ENCODE results near the gene BANP. TPM values are rescaled to one million over a fixed set of nuclear protein-coding genes. Genes with fewer than 3 reads are reported as not detected.
A peak's percentile ranks its signal among the peaks of the same experiment; 100 is the strongest.
"Not testable (repeated sequence)": the region's sequence is repeated elsewhere in the genome, so short reads cannot be mapped to it uniquely, and the experiment has no call there.

BANP gene
- total RNA-seq, 1 donor from 2014 or later, result 36.4 TPM

DNA sequence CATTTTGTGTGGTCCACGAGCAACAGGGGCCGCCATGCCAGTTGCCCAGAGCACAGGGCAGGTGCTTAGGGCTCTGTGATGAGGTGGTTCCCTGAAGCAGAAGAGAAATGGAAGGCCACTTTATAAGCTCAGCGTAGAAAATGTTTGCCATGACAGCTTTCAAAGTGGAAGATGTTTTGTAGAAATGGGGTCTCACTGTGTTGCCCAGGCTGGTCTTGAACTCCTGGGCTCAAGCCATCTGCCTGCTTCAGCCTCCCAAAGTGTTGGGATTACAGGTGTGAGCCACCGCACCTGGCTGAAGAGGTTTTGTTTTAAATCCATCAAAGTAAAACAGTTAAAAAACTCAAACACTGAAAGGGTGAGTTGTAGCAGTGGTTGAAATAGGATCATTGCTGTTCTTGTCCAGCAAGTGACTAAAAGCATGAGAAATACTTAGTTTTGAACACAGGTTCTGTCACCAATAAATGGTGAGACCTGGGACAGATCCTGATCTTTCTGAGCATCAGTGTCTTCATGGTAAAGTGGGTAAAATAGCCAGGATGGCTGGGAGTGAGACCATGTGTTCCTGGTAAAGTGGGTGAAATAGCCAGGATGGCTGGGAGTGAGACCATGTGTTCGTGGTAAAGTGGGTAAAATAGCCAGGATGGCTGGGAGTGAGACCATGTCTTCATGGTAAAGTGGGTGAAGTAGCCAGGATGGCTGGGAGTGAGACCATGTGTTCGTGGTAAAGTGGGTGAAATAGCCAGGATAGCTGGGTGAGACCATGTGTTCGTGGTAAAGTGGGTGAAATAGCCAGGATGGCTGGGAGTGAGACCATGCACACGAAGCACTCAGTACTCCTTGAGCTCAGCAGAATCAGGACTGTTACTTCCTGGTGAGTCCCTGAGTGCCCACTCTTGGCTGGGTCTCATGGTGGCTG is 46.0 kb downstream of the BANP start:
- no peak for DNase-seq

DNA sequence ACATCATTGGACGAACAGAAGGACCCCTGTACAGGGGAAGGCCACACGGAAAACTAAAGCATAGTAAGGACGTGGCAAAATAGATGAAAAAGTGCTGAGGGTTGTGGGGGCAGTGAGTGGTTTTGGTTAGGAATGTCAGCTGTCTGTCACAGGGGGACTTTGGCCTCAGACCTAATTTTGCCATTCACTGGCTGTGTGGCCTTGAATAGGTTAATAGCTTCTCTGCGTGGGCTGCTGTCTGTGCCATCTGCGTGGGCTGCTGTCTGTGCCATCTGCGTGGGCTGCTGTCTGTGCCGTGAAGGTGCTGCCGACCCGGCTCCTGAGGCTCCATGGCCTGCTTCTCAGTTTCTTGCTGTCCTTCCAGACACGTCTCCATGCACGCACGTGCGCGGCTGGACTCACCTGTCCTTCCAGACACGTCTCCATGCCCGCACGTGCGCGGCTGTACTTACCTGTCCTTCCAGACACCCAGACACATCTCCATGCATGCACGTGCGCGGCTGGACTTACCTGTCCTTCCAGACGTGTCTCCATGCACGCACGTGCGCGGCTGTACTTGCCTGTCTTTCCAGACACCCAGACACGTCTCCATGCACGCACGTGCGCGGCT is 47.1 kb downstream of the BANP start:
- not testable (repeated sequence) for DNase-seq

DNA sequence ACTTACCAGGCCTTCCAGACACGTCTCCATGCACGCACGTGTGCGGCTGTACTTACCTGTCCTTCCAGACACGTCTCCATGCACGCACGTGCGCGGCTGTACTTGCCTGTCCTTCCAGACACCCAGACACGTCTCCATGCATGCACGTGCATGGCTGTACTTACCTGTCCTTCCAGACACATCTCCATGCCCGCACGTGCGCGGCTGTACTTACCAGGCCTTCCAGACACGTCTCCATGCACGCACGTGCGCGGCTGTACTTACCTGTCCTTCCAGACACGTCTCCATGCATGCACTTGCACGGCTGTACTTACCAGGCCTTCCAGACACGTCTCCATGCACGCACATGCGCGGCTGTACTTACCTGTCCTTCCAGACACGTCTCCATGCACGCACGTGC is 47.8 kb downstream of the BANP start:
- not testable (repeated sequence) for DNase-seq

DNA sequence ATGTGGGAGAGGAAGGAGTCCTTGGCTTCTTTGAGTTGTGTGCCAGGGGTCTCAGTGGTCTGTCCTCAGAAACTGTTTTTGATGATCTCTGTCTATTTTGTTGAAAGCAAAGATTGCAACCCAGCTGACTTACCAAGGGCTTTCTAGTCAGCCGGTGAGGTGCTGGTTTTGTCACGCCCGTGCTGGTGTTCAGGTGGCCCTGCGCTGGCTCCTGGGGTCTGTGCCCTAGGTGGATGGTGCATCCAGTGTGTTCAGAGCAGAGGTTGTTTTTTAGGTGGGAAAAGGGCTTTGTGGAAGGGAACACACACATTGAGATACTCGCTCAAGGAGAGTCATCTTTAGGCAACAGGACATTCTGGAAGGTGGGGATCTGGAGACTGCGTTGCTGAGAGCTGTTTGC is 51.0 kb downstream of the BANP start:
- no peak for DNase-seq

DNA sequence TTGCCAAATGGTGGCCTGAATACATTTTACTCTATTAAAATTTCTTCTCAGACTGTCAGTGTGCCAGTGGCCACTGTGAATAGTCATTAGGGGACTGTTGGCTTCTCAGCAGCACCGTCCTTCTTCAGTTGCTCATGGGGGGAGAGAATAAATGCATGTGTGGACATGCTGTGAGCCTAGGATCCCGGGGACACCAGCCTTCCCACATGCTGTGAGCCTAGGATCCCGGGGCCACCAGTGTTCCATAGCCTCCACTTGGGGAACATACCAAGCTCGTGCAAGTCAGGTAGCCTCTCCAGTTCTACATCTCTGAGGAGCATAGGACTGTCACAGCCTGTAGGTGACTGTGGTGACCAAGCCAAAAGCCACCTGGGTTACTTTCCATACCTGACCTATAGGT is 51.5 kb downstream of the BANP start:
- no peak for DNase-seq

DNA sequence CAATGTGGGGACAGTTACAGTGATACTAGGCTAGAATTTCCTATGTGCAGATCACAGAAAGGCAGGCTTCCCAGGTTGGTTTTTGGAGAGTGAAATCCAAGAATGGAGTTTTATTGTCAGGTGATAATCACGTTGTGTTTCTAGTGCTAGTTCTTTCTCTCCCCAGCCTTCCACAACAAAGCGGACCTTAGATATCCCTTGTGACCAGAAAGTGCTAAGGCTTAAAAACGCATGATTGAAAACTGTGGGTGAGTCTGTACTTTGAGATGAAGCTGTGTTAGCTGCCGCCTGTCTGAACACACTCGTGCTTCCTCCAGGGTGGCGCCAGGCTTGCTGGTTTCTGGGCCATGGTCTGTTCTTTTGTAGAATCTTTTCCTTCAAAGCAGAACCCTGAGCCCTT is 52.1 kb downstream of the BANP start:
- DNase-seq, result no peak

DNA sequence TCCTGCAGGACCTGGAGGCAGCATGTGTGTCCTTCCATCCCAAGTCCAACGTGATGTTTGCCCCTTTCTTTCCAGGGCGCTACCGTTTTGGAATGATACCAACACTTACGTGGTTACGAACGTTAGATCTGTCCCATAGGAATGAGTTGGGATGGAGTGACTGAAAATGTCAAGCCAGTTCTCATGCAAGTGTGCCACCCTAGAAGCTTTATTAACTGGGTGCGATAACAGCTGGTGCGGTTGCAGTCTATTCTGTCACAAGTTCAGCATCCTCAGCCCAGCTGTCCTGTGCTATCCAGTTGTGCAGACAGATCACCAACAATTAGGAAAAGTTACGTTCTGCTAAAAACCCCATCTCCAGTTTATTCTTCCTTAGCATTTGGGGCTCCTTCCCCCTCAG is 52.5 kb downstream of the BANP start:
- DNase-seq, result no peak

DNA sequence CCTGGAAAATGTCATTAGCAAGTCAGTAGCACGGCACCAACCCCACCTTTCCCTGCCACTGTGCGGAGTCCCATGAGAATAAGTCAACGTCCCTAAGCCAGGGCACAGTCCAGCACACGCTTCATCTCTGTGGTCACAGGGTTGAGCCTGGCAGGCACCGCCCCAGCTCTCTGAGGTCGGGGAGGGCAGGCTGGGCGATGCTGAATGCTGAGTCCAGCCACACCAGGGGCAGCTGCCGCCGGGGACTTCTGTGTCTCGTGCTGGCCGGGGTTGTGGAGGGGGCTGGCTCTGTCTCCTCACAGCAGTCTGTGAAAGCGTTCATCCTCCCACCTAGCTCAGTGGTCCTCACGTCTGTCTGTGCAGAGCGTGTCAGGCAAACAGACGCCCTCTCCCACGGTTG is 53.2 kb downstream of the BANP start:
- no peak for DNase-seq

DNA sequence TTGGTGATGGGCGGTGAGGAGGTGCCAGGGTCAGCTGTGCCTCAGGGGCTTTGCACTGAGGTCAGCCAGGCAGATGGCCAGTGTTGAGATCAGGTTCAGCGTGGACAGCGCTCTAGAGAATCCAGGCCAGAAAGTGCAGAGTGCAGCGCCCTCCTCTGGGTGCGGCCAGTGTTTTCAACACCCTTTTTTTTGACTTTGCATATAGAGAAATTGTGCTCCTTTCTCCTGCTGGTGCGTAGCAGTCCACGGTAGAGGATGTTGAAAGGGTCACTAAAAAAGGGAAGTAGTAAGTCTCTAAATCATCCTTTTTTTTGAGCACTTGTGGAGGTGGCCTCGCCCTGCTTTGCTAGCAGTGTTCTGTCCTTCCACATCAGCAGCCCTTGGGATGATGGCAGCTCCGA is 53.9 kb downstream of the BANP start:
- peak; percentile 8 for DNase-seq

DNA sequence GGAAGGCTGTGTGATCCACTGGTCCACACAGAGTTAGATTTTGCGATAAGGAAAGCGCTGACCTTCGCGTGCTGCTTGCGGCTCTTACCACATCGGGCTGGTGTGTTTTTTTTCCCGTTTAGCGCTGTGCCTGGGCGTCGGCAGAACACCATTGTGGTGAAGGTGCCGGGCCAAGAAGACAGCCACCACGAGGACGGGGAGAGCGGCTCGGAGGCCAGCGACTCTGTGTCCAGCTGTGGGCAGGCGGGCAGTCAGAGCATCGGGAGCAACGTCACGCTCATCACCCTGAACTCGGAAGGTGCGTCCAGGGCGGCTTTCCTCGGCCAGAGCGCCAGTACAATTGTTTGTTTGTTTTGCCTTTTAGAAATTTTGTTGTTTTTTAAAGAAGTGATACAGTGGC is 54.7 kb downstream of the BANP start:
- no peak for DNase-seq

DNA sequence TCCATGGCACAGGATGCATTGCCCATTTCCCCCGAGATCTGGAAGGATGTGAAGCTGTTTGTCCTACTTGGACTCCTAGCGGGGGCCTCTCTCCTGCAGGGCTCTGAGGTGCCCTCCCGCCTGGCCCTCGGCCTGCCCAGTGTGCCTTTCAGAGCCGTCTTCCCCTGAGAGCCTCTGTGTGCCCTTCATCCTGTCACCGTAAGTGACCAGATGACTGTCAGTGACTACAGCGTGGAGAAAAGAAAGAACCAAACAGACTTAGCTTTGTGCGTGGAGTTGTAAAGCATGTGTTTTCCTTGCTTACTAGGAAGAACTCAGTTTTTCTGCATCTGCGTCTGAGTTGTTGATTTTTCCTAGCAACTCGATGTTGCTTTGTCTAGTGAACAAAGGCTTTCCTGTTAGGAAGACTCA is 56.1 kb downstream of the BANP start:
- peak; percentile 82 for DNase-seq

DNA sequence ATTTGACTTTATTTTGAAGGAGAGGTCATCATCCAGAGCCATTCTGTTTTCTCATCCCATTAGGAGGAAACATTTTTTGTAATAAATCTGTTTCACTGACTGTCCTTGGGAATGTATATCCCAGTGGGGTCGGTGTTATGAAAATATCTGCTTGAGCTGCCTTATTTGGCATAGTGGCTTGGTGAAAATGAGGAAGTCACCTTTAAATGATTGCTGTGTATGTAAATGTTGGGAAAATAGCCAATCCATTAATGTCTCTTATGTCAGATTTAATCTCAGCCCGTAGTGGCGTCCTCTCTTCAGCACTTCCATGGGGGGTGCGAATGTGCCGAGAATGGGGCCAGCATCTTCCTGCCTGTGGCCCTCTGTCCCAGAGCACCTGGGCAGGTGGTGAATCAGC is 57.6 kb downstream of the BANP start:
- DNase-seq, result no peak

DNA sequence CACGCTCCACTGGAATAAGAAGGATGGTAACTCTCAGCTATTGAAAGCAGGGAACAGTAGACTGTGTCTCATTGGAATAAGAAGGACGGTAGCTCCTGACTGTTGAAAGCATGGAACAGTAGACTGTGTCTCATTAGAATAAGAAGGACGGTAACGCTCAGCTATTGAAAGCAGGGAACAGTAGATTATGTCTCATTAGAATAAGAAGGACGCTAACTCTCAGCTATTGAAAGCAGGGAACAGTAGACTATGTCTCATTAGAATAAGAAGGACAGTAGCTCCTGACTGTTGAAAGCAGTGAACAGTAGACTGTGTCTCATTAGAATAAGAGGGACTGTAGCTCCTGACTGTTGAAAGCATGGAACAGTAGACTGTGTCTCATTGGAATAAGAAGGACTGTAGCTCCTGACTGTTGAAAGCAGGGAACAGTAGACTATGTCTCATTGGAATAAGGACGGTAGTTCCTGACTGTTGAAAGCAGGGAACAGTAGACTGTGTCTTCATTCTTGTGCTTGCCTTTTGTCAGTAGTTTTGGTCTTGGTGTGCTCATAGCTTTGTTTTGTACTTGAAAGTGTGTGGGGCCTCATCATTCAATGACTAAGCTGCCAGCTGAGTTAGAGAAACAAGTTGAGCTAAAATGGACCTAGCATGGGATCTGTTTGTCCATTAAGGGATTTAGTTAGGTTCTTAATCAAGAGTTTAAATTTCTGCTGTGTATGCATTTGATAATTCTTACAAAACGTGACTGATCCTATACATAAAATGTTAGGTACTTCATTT is 58.5 kb downstream of the BANP start:
- no peak for DNase-seq

DNA sequence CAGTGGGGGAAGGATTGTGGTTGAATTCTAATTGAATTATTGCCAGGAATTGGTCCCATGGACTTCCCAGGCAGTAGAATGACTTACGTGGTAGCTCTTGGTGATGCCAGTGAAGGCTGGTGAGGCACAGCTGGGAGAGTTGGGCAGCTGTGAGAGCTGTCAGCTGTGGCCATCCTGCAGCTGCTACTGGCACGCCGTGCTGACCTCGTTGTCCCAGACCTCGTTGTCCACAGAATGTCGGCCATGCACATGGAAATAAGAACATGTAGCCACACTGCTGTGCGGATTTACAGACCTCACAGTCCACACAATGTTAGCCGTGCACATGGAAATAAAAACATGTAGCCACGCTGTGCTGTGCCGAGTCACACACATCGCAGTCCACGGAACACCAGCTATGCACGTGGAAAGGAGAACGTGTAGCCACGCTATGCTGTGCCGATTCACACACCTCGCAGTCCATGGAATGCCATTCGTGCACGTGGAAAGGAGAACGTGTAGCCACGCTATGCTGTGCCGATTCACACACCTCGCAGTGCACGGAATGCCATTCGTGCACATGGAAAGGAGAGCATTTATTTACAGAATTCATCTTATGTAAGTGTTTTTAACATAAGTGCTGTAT is 59.2 kb downstream of the BANP start:
- DNase-seq, result no peak

DNA sequence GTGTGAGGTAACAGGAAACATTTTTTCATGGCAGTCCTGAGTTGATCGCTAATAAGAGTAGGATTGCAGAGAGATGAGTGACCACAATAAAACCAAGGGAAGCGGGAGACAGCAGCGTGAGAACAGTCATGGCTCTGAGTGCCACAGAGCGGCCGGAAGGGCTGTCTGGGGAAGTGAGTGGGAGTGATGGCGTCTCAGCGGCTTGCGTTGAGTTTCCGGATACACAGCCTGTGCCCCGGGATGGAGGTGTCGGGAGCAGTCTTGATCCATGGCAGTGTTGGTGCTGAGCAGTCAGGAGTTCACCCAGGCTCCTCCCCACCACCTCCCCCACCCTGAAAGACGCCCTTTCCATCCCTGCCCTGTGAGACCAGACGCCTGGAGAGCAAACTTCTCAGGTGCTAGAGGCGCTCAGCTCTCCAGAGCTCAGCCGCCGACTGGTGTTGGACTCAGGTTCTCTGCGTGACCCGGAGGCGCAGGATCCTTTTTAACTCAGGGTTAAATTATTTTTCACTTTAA is 59.8 kb downstream of the BANP start:
- DNase-seq, result no peak

DNA sequence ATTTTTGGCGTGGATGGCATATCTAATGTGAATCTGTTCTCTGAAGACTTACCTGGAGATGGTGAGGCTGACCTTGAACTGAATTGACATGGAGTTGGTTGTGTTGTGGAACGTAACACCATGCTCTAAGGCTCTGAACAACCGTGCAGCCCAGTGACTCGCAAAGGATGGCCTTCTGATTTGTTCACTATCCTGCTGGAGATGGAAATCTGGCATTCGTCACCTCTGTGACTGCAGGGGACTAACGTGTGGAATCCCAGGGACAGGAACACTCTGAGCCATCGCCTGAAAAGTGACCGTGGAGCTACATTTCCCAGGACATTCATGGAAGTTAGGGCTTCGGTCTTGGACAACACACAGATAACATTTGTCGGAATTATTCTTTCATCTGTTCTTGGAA is 61.1 kb downstream of the BANP start:
- DNase-seq, result no peak

DNA sequence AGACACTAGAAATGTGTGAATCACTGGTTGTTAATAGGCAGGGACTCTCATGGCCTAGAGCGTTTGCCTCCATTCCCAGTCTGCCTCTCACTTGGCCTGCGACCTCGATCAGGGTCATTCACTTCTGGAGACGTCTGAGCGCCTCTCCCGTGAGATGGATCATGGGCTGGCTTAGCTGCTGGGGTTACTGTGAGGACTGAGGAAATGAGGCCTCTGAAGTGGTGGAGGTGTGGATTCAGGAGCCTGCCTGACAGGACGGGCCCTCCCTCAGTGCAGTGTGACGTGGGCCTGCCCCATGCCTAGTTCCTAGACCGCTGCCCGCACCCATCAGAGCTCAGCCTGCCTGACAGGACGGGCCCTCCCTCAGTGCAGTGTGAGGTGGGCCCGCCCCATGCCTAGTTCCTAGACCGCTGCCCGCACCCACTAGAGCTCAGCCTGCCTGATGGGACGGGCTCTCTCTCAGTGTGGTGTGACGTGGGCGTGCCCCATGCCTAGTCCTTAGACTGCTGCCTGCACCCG is 61.9 kb downstream of the BANP start:
- no peak for DNase-seq

DNA sequence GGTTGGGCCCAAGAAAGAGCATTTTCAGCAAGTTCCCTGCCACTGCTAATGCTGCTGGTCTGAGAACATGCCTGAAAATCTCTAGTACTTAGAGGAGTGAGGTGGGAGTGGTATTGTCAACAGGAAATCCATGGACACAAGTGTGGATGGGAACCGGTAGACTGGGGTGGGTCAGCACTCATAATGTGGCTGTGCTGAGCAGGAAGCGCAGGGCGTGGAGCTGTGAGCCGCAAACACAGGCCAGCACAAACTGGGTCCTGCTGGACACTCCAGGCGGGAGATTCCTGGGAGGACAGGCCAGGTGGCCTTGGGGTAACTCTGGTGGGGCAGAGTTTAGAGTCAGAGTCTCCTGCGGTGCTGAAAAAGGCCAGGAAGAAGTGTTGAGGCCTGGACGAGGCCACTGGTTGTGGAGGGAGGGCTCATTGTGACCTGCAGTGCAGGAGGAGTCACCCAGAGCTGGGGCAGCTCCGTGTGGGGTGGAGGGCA is 62.6 kb downstream of the BANP start:
- no peak for DNase-seq

DNA sequence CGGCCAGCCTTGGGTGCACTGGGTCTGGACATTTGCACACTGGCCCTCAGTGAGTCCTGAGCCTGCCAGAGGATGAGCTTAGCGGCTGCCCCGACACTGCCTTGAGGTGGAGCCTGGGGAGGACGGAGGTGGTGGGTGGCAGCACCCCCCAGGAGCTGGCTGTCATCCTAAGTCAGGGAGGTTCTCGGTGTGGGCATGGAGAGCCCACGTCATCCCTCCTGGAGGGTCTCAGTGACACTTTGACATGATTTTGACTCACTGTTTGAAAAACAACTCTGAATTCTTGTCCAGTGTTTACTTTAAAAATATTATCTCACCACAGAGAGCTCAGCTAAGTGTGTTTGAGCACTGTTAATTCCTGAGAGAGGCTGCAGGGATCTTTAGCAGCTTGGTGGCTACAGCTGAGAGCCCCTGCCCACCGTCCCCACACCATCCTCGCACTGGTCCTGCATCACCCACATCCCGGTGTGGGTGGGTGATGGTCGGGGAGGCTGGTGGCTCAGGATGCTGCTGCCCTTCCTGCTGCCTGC is 63.1 kb downstream of the BANP start:
- DNase-seq, result no peak

DNA sequence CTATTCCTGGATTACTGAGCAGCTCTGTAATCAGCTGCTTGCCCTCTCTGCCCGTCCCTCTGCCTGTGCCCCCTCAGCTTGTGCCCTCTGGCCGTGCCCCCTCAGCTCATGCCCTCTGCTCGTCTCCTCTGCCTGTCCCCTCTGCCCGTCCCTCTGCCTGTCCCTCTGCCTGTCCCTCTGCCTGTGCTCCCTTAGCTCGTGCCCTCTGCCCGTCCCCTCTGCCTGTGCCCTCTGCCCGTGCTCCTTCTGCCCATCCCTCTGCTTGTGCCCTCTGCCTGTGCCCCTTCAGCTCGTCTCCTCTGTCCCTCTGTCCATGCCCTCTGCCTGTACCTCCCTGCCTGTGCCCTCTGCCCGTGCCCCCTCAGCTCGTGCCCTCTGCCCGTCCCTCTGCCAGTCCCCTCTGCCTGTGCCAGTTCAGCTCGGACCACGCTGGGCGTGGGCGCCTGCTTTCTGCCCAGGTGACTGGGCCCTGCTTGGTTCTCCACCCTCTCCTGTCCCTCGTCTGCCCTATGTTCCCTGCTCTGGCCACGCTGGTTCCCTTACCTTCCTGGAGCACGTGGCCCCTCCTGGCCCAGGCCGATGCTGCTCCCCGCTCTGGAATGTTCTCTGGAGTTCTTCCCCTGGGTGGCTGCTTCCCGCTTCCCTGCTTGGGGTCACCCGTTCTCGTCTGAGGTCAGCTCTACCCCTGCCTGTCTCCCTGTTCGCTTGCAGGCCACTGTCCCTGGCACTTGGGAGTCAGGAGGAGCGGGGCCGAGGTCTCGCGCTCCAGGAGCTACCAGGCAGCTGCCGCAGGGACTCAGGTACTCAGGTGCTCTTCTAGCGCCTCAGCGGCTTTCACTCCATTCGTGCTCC is 63.9 kb downstream of the BANP start:
- no peak for DNase-seq

DNA sequence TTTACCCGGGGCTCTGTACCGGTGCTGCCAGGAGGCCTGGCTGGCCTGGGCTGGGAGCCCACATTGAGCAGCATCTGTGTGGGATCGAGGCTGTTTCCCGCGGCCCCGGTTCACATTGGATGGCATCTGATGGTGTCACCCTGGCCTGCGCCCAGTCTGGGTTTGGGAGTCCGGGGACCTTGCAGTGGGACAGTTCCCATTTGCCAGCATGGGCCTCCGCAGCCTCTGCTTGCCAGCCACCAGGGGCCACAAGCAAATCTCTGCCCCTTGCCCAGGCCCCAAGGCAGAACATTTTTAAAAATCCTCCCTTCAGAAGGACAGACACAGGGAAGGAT is 64.5 kb downstream of the BANP start:
- no peak for DNase-seq
